Measurements from ENCODE around the gene KRTAP5-8.
"Not testable (repeated sequence)": the region's sequence is repeated elsewhere in the genome, so short reads cannot be mapped to it uniquely, and the experiment has no call there.

Gene KRTAP5-8

GRCh38 chr11:71507102-71507501, 30.7 kb upstream of the KRTAP5-8 start:
- no peak for DNase-seq (ENCODE audit: low spot score)

- no peak for DNase-seq (ENCODE audit: low spot score)
These were observed 19.0 kb upstream of the KRTAP5-8 start for GRCh38 chr11:71518506-71519471.

DNA sequence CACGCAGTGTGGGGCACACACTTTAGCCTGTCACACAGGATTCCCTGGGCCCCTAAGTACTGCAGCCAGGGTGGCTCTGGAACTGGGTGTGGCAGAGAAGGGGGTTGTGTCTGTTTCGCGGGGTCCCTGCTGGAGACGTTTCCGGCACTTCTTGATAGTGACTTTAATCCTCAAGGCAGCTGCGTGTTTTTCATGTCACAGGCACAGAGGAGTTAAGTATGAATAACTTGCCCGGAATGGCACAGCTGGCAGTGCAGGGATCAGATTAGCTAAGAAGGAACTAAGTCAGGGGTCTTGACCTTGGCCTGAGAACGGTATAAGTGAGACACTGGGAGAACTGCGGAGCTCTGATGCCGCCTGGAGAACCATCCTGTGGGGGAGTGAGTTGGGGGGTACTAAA, 18.3 kb upstream of the KRTAP5-8 start:
- no peak for DNase-seq (ENCODE audit: low spot score)

DNA sequence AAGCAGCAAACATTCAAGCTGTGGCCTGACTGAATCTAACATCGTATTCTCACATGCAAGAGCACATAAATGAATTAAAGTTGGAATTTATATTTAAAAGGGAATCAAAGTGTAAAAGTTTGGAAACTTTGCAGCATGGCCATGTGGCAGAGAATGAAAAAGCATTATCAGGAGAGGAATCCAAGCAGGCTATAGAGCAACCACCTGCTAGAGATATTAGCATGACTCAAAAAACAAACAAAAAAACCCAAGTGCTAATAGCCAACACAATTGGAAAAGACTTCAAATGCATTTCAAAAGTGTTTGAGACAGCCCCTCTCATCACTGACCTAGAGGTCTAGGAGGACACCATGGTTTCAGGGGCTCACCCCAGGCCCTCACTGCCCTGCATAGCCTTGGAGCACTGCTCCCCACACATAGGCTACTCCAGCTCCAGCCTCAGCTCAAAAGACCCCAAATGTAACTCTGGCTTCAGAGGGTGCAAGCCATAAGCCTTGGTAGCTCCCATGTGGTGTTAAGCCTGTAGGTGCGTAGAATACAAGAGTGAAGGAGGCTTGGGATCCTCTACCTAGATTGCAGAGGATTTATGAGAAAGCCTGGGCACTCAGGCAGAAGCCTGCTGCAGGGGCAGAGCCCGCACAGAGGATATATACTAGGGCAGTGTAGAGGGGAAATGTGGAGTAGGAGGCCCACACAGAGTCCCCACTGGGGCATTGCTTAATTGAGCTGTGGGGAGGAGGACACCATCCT, 12.5 kb upstream of the KRTAP5-8 start:
- DNase-seq (ENCODE audit: low spot score): no peak

- DNase-seq (ENCODE audit: low spot score): no peak
These were observed 11.8 kb upstream of the KRTAP5-8 start for GRCh38 chr11:71525938-71526495.

- not testable (repeated sequence) for DNase-seq (ENCODE audit: low spot score)
These were observed 10.8 kb upstream of the KRTAP5-8 start, which contains the start of gene KRTAP5-7 for GRCh38 chr11:71526796-71527575. KRTAP5-7 (plus strand) TSS chr11:71527267; CDS start chr11:71527301, 34 bp downstream.

DNA sequence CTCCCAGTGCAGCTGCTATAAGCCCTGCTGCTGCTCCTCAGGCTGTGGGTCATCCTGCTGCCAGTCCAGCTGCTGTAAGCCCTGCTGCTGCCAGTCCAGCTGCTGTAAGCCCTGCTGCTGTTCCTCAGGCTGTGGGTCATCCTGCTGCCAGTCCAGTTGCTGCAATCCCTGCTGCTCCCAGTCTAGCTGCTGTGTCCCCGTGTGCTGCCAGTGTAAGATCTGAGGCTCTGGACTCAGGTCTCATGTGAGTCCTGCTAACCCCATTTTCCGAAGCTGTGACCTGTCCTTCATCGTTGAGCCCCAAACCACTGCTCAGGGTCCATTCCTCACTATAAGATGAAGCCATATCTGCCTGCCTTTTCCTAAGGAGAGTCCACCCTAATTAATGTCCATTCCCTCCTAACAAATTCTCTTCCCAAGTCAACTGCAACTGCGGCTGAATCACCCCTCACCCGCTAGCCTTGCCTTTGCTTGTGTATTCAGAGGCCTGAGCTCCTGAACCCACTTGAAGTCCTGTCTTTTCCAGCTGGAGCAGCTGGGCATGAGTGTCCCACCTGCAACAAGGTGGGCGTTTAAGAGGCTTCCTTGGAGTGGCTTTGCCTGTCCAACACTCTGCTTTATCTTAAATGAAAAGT, 10.1 kb upstream of the KRTAP5-8 start:
- no peak for DNase-seq (ENCODE audit: low spot score)

GRCh38 chr11:71530602-71531001, 7.2 kb upstream of the KRTAP5-8 start:
- no peak for DNase-seq (ENCODE audit: low spot score)

DNA sequence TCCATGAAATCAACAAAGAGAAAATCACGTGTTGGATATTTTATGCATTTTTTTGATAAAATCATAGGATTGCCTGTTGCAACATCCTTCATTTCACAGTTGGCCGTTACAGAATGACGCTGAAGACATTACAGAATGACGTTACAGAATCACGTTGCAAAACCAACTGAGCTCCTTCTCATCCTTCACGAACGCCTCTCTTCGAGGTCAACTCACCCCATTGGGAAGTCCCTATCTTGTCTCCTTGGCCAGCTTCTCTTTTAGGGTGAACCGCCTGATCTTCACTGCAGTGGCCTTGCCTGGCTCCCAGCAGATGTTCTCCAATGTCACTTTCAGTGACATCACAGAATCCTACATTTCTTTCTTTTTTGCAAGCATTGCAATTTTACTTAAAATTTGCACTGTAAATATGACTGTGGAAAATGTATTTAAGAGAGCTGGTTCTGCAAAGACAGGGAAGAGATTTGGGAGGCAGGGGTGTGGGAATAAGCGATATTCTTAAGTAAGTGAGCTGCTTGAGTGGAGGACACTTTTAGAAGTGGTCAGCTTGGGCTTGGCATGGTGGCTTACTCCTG, 5.7 kb upstream of the KRTAP5-8 start:
- no peak for DNase-seq (ENCODE audit: low spot score)

DNA sequence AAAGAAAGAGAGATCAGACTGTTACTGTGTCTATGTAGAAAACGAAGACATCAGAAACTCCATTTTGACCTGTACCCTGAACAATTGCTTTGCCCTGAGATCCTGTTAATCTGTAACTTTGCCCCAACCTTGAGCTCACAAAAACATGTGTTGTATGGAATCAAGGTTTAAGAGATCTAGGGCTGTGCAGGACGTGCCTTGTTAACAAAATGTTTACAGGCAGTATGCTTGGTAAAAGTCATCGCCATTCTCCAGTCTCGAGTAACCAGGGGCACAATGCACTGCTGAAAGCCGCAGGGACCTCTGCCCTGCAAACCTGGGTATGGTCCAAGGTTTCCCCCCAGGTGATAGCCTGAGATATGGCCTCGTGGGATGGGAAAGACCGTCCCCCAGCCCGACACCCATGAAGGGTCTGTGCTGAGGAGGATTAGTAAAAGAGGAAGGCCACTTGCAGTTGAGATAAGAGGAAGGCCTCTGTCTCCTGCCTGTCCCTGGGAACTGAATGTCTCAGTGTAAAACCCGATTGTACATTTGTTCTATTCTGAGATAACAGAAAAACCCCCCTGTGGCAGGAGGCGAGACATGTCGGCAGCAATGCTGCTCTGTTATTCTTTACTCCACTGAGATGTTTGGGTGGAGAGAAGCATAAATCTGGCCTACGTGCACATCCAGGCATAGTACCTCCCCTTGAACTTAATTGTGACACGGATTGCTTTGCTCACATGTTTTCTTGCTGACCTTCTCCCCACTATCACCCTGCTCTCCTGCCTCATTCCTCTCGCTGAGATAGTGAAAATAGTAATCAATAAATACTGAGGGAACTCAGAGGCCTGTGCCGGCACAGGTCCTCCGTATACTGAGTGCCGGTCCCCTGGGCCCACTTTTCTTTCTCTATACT, 2.9 kb upstream of the KRTAP5-8 start:
- DNase-seq (ENCODE audit: low spot score): not testable (repeated sequence)

DNA sequence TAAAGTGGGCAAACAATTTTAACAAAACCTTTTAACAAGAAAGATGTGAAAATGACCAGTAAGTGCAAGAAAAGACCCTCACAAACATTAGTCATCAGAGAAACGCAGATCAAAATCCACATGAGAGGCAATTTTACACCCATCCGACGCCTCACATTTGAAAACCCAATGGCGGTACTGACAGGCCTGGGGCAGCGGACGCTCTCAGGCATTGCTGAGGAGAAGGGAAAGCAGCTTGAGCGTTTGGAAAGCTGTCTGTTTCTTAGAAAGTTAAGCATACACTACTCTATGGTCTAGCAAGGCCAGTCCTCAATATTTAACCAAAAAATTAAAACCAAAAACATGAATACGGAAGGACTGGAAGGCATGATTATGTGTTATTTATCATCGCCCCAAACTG, 2.0 kb upstream of the KRTAP5-8 start:
- DNase-seq (ENCODE audit: low spot score): no peak

- DNase-seq (ENCODE audit: low spot score): no peak
These were observed 288 bp upstream of the KRTAP5-8 start for GRCh38 chr11:71537537-71537936.

- DNase-seq (ENCODE audit: low spot score): no peak
These were observed 803 bp downstream of the KRTAP5-8 start for GRCh38 chr11:71538666-71538990.

DNA sequence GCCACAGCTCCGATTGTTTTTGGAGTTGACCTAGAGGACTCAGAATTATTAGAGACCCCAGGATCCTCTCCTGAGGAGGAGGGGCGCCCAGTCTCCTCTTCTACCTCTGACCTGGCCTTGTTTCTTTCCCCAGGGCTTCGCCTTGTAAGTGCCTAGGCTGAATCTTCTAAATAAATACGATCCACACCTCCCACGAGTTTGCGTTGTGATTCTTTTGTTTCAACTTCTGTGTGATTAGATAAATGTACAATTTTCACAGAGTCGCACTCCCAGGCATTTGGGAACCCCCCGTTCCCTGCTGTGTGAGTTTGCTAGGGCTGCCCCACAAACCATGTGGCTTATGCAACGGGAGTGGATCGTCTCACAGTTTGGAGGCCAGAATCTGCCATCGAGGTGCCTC, 1.2 kb downstream of the KRTAP5-8 start:
- no peak for DNase-seq (ENCODE audit: low spot score)

DNA sequence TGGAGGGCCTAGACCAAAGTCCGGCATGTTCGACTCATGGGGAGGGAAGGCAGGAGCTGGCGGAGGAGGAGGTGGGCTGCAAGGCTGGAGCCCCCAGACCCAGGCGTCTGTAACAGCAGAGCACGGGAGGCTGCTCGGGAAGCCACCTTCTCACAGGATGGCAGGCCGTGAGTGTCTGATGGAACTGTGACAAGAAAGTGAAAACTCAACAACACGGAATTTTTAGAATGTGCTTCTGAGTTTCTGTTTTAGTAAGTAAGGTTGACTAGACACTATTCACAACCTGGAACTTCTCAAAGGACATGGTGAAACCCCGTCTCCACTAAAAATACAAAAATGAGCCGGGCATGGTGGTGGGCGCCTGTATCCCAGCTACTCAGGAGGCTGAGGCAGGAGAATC, 2.1 kb downstream of the KRTAP5-8 start:
- DNase-seq (ENCODE audit: low spot score): not testable (repeated sequence)

- DNase-seq (ENCODE audit: low spot score): not testable (repeated sequence)
These were observed 2.9 kb downstream of the KRTAP5-8 start for GRCh38 chr11:71540521-71541304.

GRCh38 chr11:71542382-71542781, 4.6 kb downstream of the KRTAP5-8 start:
- no peak for DNase-seq (ENCODE audit: low spot score)

DNA sequence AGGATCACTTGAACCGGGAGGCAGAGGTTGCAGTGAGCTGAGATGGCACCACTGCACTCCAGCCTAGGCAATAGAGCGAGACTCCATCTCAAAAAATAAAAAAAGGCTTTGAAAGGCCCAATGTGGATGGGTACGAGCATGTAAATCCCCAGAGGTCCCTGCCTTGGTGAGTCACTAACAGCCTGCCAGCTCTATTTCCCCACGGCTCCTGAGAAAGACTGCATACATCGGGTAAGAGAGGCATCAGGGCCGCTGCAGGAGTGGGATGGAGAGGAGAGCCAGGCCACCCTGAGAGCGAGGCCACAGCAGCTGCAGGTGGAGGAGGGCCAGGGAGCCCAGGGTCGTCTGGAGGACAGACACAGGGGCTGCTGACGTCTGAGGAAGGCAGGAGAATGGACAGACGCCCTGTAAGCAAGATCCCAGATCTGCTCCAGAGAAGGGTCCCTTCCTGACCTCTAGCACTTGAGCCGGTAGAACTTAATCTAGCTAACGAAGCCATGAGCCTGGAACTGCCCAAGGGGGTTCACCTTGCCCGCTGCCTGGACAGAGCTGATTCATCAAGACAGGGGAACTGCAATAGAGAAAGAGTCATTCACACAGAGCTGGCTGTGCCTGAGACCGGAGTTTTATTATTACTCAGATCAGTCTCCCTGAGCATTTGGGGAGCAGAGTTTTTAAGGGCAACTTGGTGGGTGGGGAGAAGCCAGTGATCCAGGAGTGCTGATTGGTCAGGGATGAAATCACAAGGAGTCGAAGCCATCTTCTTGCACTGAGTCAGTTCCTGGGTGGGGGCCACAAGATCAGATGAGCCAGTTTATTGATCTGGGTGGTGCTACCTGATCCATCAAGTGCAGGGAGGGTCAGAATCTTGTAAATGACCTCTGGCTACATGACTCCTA, 5.3 kb downstream of the KRTAP5-8 start:
- no peak for DNase-seq (ENCODE audit: low spot score)
